HepG2 (cell line): ENCODE measurements around the gene HCK. TPM values are rescaled to one million over a fixed set of nuclear protein-coding genes. Genes with fewer than 3 reads are reported as not detected.

Experiments used
- ATAC-seq: fragments of 200-7000 bp; cut with Tn5 transposase; 3 replicates; pipeline ENCODE4 v1.9.1; 2020; ENCODE audit warnings: mild to moderate bottlenecking, moderate library complexity
- BruUV-seq: library from RNA; stranded (reverse); fragments of 400-500 nt; replicated peaks from 2 replicates; lab custom pipeline; 2021; lab: Mats Ljungman, UMichigan
- CTCF ChIA-PET: fragments of 300-600 bp; formaldehyde crosslinking; extraction: SDS; loops from one replicate; lab custom pipeline; 2021; ENCODE audit warnings: low total read pairs, inconsistent platforms, low intra/inter-chr PET ratio; lab: Yijun Ruan, JAX
- POLR2A ChIA-PET: fragments of 350-600 bp; sonication (Branson Sonifier 250); formaldehyde crosslinking; loops from one replicate; lab custom pipeline; 2020; ENCODE audit warnings: antibody characterized with exemption, inconsistent platforms; lab: Yijun Ruan, JAX
- DNase-seq: peaks from one replicate; pipeline ENCODE4 v3.0.0-alpha.2; 2015; ENCODE audit warnings: low spot score
- FAIRE-seq: peaks from 3 replicates; lab custom pipeline; 2011; peaks lifted over from hg19 to GRCh38; lab: Jason Lieb, UNC
- H2AFZ ChIP-seq: one replicate; pipeline ENCODE4 v1.6.1; 2011; ENCODE audit warnings: low read length, inconsistent platforms
- H3K27ac ChIP-seq: fragments of 300-600 bp; 3 replicates; pipeline ENCODE4 v1.8.0; 2011; ENCODE audit warnings: mixed run types, mild to moderate bottlenecking, mixed read lengths, low read length, inconsistent platforms; ENCODE audit not compliant: insufficient read depth; ENCODE audit errors: extremely low read length
- H3K27me3 ChIP-seq, 2 experiments: fragments of 200-600 bp in 1 of 2; 2 replicates in 1 of 2; 3 replicates in 1 of 2; pipeline versions ENCODE4 v1.6.0 to v1.8.0; 2011; ENCODE audit warnings: low read length in 2 of 2, mild to moderate bottlenecking in 2 of 2, moderate library complexity in 2 of 2, inconsistent platforms in 1 of 2; ENCODE audit not compliant: insufficient read depth in 2 of 2, control insufficient read depth in 1 of 2
- H3K36me3 ChIP-seq, 2 experiments: fragments of 200-600 bp in 1 of 2; replicated peaks in 1 of 2; 2 replicates in 1 of 2; 3 replicates in 1 of 2; pipeline versions ENCODE4 v1.5.1 to v1.8.0; 2011; ENCODE audit warnings: low read length in 2 of 2, inconsistent platforms in 1 of 2; ENCODE audit not compliant: insufficient read depth in 2 of 2, control insufficient read depth in 1 of 2
- H3K4me1 ChIP-seq: 2 replicates; pipeline ENCODE4 v1.5.1; 2012; ENCODE audit warnings: low read length, inconsistent platforms; ENCODE audit not compliant: insufficient read depth
- H3K4me2 ChIP-seq: 2 replicates; pipeline ENCODE4 v1.6.0; 2011; ENCODE audit warnings: low read depth, low read length, inconsistent platforms
- H3K4me3 ChIP-seq, 3 experiments: fragments of 200-600 bp in 1 of 3; sonication (generic), shearing (Covaris generic) in 1 of 3; replicated peaks in 1 of 3; 2 replicates each; pipeline ENCODE4 v1.5.1; 2011 to 2016; ENCODE audit warnings: low read length in 3 of 3, inconsistent platforms in 2 of 3, low read depth in 2 of 3, mild to moderate bottlenecking in 2 of 3, control low read depth in 1 of 3, mixed read lengths in 1 of 3; ENCODE audit not compliant: insufficient read depth in 1 of 3
- H3K79me2 ChIP-seq: one replicate; pipeline ENCODE4 v1.6.1; 2011; ENCODE audit warnings: low read length, inconsistent platforms; ENCODE audit not compliant: insufficient read depth
- H3K9ac ChIP-seq: 2 replicates; pipeline ENCODE4 v1.6.0; 2011; ENCODE audit warnings: mild to moderate bottlenecking, low read depth, low read length, inconsistent platforms; ENCODE audit not compliant: insufficient read depth
- H3K9me3 ChIP-seq: 2 replicates; pipeline ENCODE4 v1.5.1; 2012; ENCODE audit warnings: mild to moderate bottlenecking, low read length
- H4K20me1 ChIP-seq: 2 replicates; pipeline ENCODE4 v1.6.0; 2011; ENCODE audit warnings: inconsistent platforms, mild to moderate bottlenecking, low read length, moderate library complexity; ENCODE audit not compliant: insufficient read depth
- ATM ChIP-seq: fragments of 450-650 bp; IDR thresholded peaks from 2 replicates; pipeline ENCODE4 v1.7.1; 2017; ENCODE audit warnings: mild to moderate bottlenecking, borderline replicate concordance
- HNRNPUL1 ChIP-seq: fragments of 200-400 bp; formaldehyde crosslinking; IDR thresholded peaks from 2 replicates; pipeline ENCODE4 v1.6.1; 2017; ENCODE audit warnings: low read depth, mild to moderate bottlenecking, low read length, moderate library complexity
- RERE ChIP-seq: IDR thresholded peaks from 2 replicates; pipeline ENCODE4 v1.6.1; 2016; ENCODE audit warnings: low read depth, missing genetic modification reagents, missing compliant biosample characterization
- RFXANK ChIP-seq: IDR thresholded peaks from 2 replicates; pipeline ENCODE4 v1.6.1; 2016
- SIN3A ChIP-seq: IDR thresholded peaks from 2 replicates; pipeline ENCODE4 v1.6.1; 2011; ENCODE audit warnings: low read depth, mild to moderate bottlenecking, control low read depth, low read length, borderline replicate concordance
- ZNF660 ChIP-seq: sonication (generic); formaldehyde crosslinking; IDR thresholded peaks from 2 replicates; pipeline ENCODE4 v1.5.1; 2020; ENCODE audit warnings: mild to moderate bottlenecking, low read depth, missing genetic modification reagents, borderline replicate concordance
- ZNF670 ChIP-seq: sonication (generic); formaldehyde crosslinking; IDR thresholded peaks from 2 replicates; pipeline ENCODE4 v1.8.0; 2022; ENCODE audit warnings: mild to moderate bottlenecking, missing genetic modification reagents, borderline replicate concordance
- WGBS: methylation state at CpG from one replicate; pipeline ENCODE4 v1.1.6; 2017; ENCODE audit warnings: low lambda C conversion rate; 5-methylcytosine and 5-hydroxymethylcytosine counted together
- in situ Hi-C: cut with HindIII; loops from 2 replicates; pipeline ENCODE4 v1.10.0; 2017; ENCODE audit warnings: low pct_unique_long_range_greater_than_20kb; ENCODE audit not compliant: extremely low pct_ligation_motif_present
- intact Hi-C: fragments of 100-400 bp; cut with micrococcal nuclease; formaldehyde crosslinking; loops from one replicate; pipeline ENCODE4 v1.10.0; 2022; ENCODE audit not compliant: unreplicated experiment
- polyA plus RNA-seq, 8 experiments: library from polyadenylated mRNA; depleted of rRNA in 3 of 8; stranded (reverse) in 7 of 8; unstranded in 1 of 8; fragments of >200 nt; fragmentation: Illumina TruSeq in 4 of 8; extraction: Trizol in 4 of 8; gene quantifications; 2 replicates each; pipeline versions ENCODE4 v1.2.1 to v1.2.3, GENCODE V29; 2011 to 2016; ENCODE audit warnings: low read depth in 4 of 8, missing spikeins in 1 of 8, mixed read lengths in 1 of 8; ENCODE audit not compliant: insufficient read depth in 1 of 8
- total RNA-seq, 5 experiments: library from RNA; depleted of rRNA; stranded (reverse); fragments of >200 nt; fragmentation: Illumina TruSeq; extraction: Trizol; gene quantifications; 2 replicates each; pipeline ENCODE4 v1.2.3, GENCODE V29; 2016; ENCODE audit warnings: low read depth in 1 of 5

Gene HCK
- total and polyA plus RNA-seq, 2 of the 13 experiments (the other 11 are each of a cell fraction or from before 2014, with no cell fraction given) = 0.04 TPM; not detected in 1

- DNase-seq (no peak), FAIRE-seq (no peak), ATAC-seq (no peak)
- Histone ChIP-seq H3K9ac (no peak overlapping the region), H4K20me1 (peaks cover 28% of the 10 kb centered on the region), H3K27ac (no peak overlapping the region), H3K36me3 (peaks cover 14 to 34% of the 10 kb centered on the region in 2 experiments), H3K79me2 (peaks cover 65% of the 10 kb centered on the region), H2AFZ (no peak overlapping the region), H3K4me1 (peaks cover 19% of the 10 kb centered on the region), H3K27me3 (no peaks in the 10 kb centered on the region), H3K9me3 (no peaks in the 10 kb centered on the region), H3K4me3 (no peak overlapping the region), H3K4me2 (no peak overlapping the region)
- POLR2A ChIA-PET = no interaction called here
- CTCF ChIA-PET = no interaction called here
- WGBS = 50% methylated on average over 2 of the region's 2 CpGs
- in situ Hi-C loops = no loop called here
- TF ChIP-seq HNRNPUL1 (no peak), ZNF660 (CRISPR knock-in tag) (no peak), ATM (no peak), RERE (no peak), ZNF670 (CRISPR knock-in tag) (no peak), RFXANK (no peak), SIN3A (no peak)
- BruUV-seq = no TSS peak
- intact Hi-C loops = no loop called here
Observed at GRCh38 chr20:32130965-32131364, 78.9 kb downstream of the HCK start.
